IMR-90 (cell line): ENCODE data around the gene LDLRAD4. TPM values are rescaled to one million over a fixed set of nuclear protein-coding genes. Genes with fewer than 3 reads are reported as not detected.

Source experiments
- ATAC-seq: fragments of 200-7000 bp; cut with Tn5 transposase; 2 replicates; pipeline ENCODE4 v1.9.1; 2020; ENCODE audit warnings: low read depth, mild to moderate bottlenecking, moderate library complexity
- BruUV-seq: library from RNA; stranded (reverse); fragments of 400-500 nt; replicated peaks from 2 replicates; lab custom pipeline; 2021; lab: Mats Ljungman, UMichigan
- CTCF ChIA-PET: fragments of 300-600 bp; formaldehyde crosslinking; extraction: SDS; loops from one replicate; lab custom pipeline; 2021; ENCODE audit warnings: antibody characterized with exemption; lab: Yijun Ruan, JAX
- POLR2A ChIA-PET: fragments of 300-600 bp; sonication (Branson Sonifier 250); formaldehyde crosslinking; loops from one replicate; lab custom pipeline; 2022; ENCODE audit warnings: antibody characterized with exemption; ENCODE audit not compliant: unreplicated experiment; lab: Charles Lee
- DNase-seq: peaks from one replicate; pipeline ENCODE4 v3.0.0; 2013
- H2AFZ ChIP-seq: replicated peaks from 2 replicates; pipeline ENCODE3; 2013; ENCODE audit warnings: low read length, mild to moderate bottlenecking; ENCODE audit not compliant: poor library complexity
- H2AK5ac ChIP-seq: 2 replicates; pipeline ENCODE4 v1.6.1; 2013; ENCODE audit warnings: low read depth, low read length, inconsistent platforms
- H2AK9ac ChIP-seq: replicated peaks from 2 replicates; pipeline ENCODE3; 2013; ENCODE audit warnings: mild to moderate bottlenecking, low read depth, low read length, moderate library complexity; ENCODE audit not compliant: poor library complexity
- H2BK120ac ChIP-seq: 2 replicates; pipeline ENCODE4 v1.6.1; 2013; ENCODE audit warnings: low read depth, low read length, inconsistent platforms
- H2BK15ac ChIP-seq: 3 replicates; pipeline ENCODE4 v1.6.1; 2013; ENCODE audit warnings: low read depth, low read length, inconsistent platforms
- H2BK20ac ChIP-seq: 2 replicates; pipeline ENCODE4 v1.6.1; 2013; ENCODE audit warnings: low read depth, mild to moderate bottlenecking, inconsistent platforms, low read length, moderate library complexity
- H2BK5ac ChIP-seq: 2 replicates; pipeline ENCODE4 v1.6.1; 2013; ENCODE audit warnings: mild to moderate bottlenecking, low read depth, low read length, inconsistent platforms; ENCODE audit not compliant: poor library complexity, severe bottlenecking
- H3K14ac ChIP-seq: replicated peaks from 2 replicates; pipeline ENCODE4 v1.6.1; 2013; ENCODE audit warnings: low read depth, low read length, inconsistent platforms
- H3K18ac ChIP-seq: 2 replicates; pipeline ENCODE4 v1.6.1; 2013; ENCODE audit warnings: low read depth, low read length, control low read depth
- H3K23ac ChIP-seq: 2 replicates; pipeline ENCODE4 v1.6.1; 2013; ENCODE audit warnings: low read depth, low read length, inconsistent platforms
- H3K27ac ChIP-seq: 2 replicates; pipeline ENCODE4 v1.5.1; 2013; ENCODE audit warnings: mild to moderate bottlenecking, control low read depth, low read length; ENCODE audit not compliant: insufficient read depth
- H3K27me3 ChIP-seq: 2 replicates; pipeline ENCODE4 v1.6.1; 2013; ENCODE audit warnings: low read length; ENCODE audit not compliant: control insufficient read depth, insufficient read depth
- H3K36me3 ChIP-seq: 2 replicates; pipeline ENCODE4 v1.6.1; 2013; ENCODE audit warnings: low read length, mixed read lengths; ENCODE audit not compliant: control insufficient read depth, insufficient read depth
- H3K4ac ChIP-seq: 2 replicates; pipeline ENCODE4 v1.6.1; 2013; ENCODE audit warnings: low read depth, low read length, inconsistent platforms
- H3K4me1 ChIP-seq: 2 replicates; pipeline ENCODE4 v1.6.1; 2013; ENCODE audit warnings: low read length, mixed read lengths; ENCODE audit not compliant: control insufficient read depth, insufficient read depth
- H3K4me2 ChIP-seq: 2 replicates; pipeline ENCODE4 v1.6.1; 2013; ENCODE audit warnings: low read depth, mild to moderate bottlenecking, control low read depth, low read length, moderate library complexity
- H3K4me3 ChIP-seq: 2 replicates; pipeline ENCODE4 v1.5.1; 2013; ENCODE audit warnings: low read depth, mild to moderate bottlenecking, control low read depth, low read length, moderate library complexity; ENCODE audit not compliant: insufficient read depth
- H3K56ac ChIP-seq: 2 replicates; pipeline ENCODE4 v1.6.1; 2013; ENCODE audit warnings: low read length, inconsistent platforms; ENCODE audit not compliant: insufficient read depth; ENCODE audit errors: extremely low read depth
- H3K79me1 ChIP-seq, 2 experiments: 2 replicates each; pipeline ENCODE4 v1.6.1; 2013; ENCODE audit warnings: low read length in 2 of 2, inconsistent platforms in 1 of 2, low read depth in 1 of 2
- H3K9ac ChIP-seq: 2 replicates; pipeline ENCODE4 v1.6.1; 2013; ENCODE audit warnings: low read depth, low read length, control low read depth
- H3K9me1 ChIP-seq: 2 replicates; pipeline ENCODE4 v1.6.1; 2013; ENCODE audit warnings: low read length, inconsistent platforms; ENCODE audit not compliant: insufficient read depth
- H3K9me3 ChIP-seq: 2 replicates; pipeline ENCODE4 v1.6.1; 2013; ENCODE audit warnings: low read length; ENCODE audit not compliant: control insufficient read depth, insufficient read depth
- H4K20me1 ChIP-seq: 2 replicates; pipeline ENCODE4 v1.6.1; 2013; ENCODE audit warnings: low read length, inconsistent platforms; ENCODE audit not compliant: insufficient read depth
- H4K5ac ChIP-seq: 2 replicates; pipeline ENCODE4 v1.6.1; 2013; ENCODE audit warnings: mild to moderate bottlenecking, low read depth, low read length, control low read depth
- H4K8ac ChIP-seq, 2 experiments: 2 replicates each; pipeline ENCODE4 v1.6.1; 2013; ENCODE audit warnings: low read depth in 2 of 2, low read length in 2 of 2, control low read depth in 1 of 2, inconsistent platforms in 1 of 2
- H4K91ac ChIP-seq: 2 replicates; pipeline ENCODE4 v1.6.1; 2013; ENCODE audit warnings: low read depth, low read length, inconsistent platforms; ENCODE audit not compliant: insufficient read depth
- BHLHE40 ChIP-seq: fragments of 150-350 bp; IDR thresholded peaks from 2 replicates; pipeline ENCODE4 v1.6.1; 2016; ENCODE audit warnings: mild to moderate bottlenecking, low read depth, low read length
- FOS ChIP-seq: fragments of 150-350 bp; IDR thresholded peaks from 2 replicates; pipeline ENCODE4 v1.6.1; 2016; ENCODE audit warnings: low read depth, low read length
- MAFK ChIP-seq: IDR thresholded peaks from 2 replicates; pipeline ENCODE4 v1.6.1; 2012; ENCODE audit warnings: low read depth, low read length, improper control_type of control experiment
- MAZ ChIP-seq: IDR thresholded peaks from 2 replicates; pipeline ENCODE4 v1.6.1; 2012; ENCODE audit warnings: low read depth, mild to moderate bottlenecking, low read length, improper control_type of control experiment, moderate library complexity, borderline replicate concordance
- MXI1 ChIP-seq: IDR thresholded peaks from 2 replicates; pipeline ENCODE4 v1.6.1; 2012; ENCODE audit warnings: low read depth, mild to moderate bottlenecking, low read length, moderate library complexity, borderline replicate concordance
- NFE2L2 ChIP-seq: fragments of 150-350 bp; IDR thresholded peaks from 2 replicates; pipeline ENCODE4 v1.6.1; 2016; ENCODE audit warnings: low read depth, mild to moderate bottlenecking, low read length
- POLR2A ChIP-seq: IDR thresholded peaks from 2 replicates; pipeline ENCODE4 v1.6.1; 2012; ENCODE audit warnings: mild to moderate bottlenecking, low read depth, low read length
- RAD21 ChIP-seq: IDR thresholded peaks from 2 replicates; pipeline ENCODE4 v1.6.1; 2012; ENCODE audit warnings: low read length, improper control_type of control experiment
- SMC3 ChIP-seq: fragments of 150-350 bp; IDR thresholded peaks from 2 replicates; pipeline ENCODE4 v1.6.1; 2016; ENCODE audit warnings: low read depth, mild to moderate bottlenecking, antibody characterized with exemption, low read length, moderate library complexity
- USF2 ChIP-seq: fragments of 150-350 bp; IDR thresholded peaks from 2 replicates; pipeline ENCODE4 v1.6.1; 2017; ENCODE audit warnings: mild to moderate bottlenecking, antibody characterized with exemption, low read length, low read depth
- WGBS, 2 experiments: methylation state at CpG; one replicate each; pipeline versions ENCODE4 v1.1.5 to v1.1.7; 2013; ENCODE audit warnings: missing lambda C conversion rate in 2 of 2; ENCODE audit not compliant: insufficient read length in 1 of 2; ENCODE audit errors: extremely low coverage in 2 of 2; 5-methylcytosine and 5-hydroxymethylcytosine counted together
- dilution Hi-C: fragments of 300-500 bp; cut with HindIII; formaldehyde crosslinking; loops from one replicate; pipeline ENCODE4 v1.14.3; 2018; ENCODE audit warnings: low sequenced_read_pairs; ENCODE audit not compliant: unreplicated experiment
- in situ Hi-C: fragments of 300-500 bp; cut with MboI; formaldehyde crosslinking; loops from 3 replicates; pipeline ENCODE4 v1.14.3; 2019; ENCODE audit warnings: low sequenced_read_pairs, inconsistent platforms, mixed read lengths
- intact Hi-C: fragments of 100-400 bp; cut with micrococcal nuclease; formaldehyde crosslinking; loops from 2 replicates; pipeline ENCODE4 v1.10.0; 2022
- polyA plus RNA-seq, 3 experiments: library from polyadenylated mRNA; depleted of rRNA; stranded (reverse); fragments of >200 nt; gene quantifications; 2 replicates each; pipeline ENCODE4 v1.2.3, GENCODE V29; 2012; ENCODE audit warnings: low replicate concordance in 1 of 3
- total RNA-seq: library from RNA; depleted of rRNA; stranded (reverse); fragments of >200 nt; gene quantifications from 2 replicates; pipeline ENCODE4 v1.2.3, GENCODE V29; 2012
- TF ChIP-seq, protein P1 (sequence below): fragments of 150-350 bp; IDR thresholded peaks from 2 replicates; pipeline ENCODE4 v1.6.1; 2016; ENCODE audit warnings: low read depth, mild to moderate bottlenecking, low read length, moderate library complexity, borderline replicate concordance

Gene LDLRAD4
- total and polyA plus RNA-seq, 2 of the 4 experiments (the other 2 are of a cell fraction), result not detected

DNA sequence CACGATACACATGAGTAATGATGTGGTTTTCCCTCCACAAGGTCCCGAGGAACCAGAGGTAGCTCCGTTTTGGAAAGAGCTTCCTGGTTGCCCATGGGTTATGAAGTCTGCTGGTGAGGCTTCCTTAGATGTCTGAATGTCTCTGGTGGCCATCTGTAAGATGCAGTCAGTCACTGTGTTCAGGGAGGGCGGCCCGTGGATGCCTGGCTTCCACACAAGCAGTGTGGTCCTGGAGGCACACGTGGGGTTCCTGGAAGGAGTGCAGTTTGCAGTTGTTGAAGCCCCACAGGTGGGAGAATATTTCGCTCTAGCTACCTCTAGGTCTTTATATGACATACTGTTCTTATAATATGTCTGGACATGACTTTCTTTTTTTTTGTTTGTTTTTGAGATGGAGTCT is 298.8 kb downstream of the LDLRAD4 start:
- Histone ChIP-seq H3K36me3 (no peaks in the 10 kb centered on the region), H4K20me1 (no peaks in the 10 kb centered on the region), H3K18ac (no peak overlapping the region), H3K23ac (no peak overlapping the region), H2BK5ac (no peak overlapping the region), H3K9me3 (no peaks in the 10 kb centered on the region), H3K27ac (no peak overlapping the region), H2AK9ac (no peak overlapping the region), H4K5ac (no peak overlapping the region), H4K91ac (no peak overlapping the region), H3K9ac (no peak overlapping the region), H3K14ac (no peak overlapping the region), H2BK20ac (no peak overlapping the region), H2AK5ac (no peak overlapping the region), H3K79me1 (no peaks in the 10 kb centered on the region), H3K56ac (no peak overlapping the region), H3K27me3 (no peaks in the 10 kb centered on the region; the same call in 1 of the 2 replicates), H3K9me1 (no peaks in the 10 kb centered on the region), H3K4me3 (no peak overlapping the region), H3K4ac (no peak overlapping the region), H2BK15ac (no peak overlapping the region), H4K8ac (no peak overlapping the region), H3K4me1 (no peaks in the 10 kb centered on the region), H3K4me2 (no peak overlapping the region), H2BK120ac (no peak overlapping the region), H2AFZ (no peak overlapping the region)
- no TSS peak for BruUV-seq
- in situ Hi-C loops (no loop called here), intact Hi-C loops (no loop called here), dilution Hi-C loops (no loop called here)
- ATAC-seq (no peak), DNase-seq (no peak)
- POLR2A ChIA-PET, result no interaction called here
- WGBS, 2 experiments, result no CpG with 5 or more reads among the region's 7 CpGs
- TF ChIP-seq MXI1 (no peak), NFE2L2 (no peak), FOS (no peak), MAZ (no peak), BHLHE40 (no peak), MAFK (no peak), POLR2A (no peak), RAD21 (no peak), SMC3 (no peak), USF2 (no peak)
- TF ChIP-seq, protein P1, sequence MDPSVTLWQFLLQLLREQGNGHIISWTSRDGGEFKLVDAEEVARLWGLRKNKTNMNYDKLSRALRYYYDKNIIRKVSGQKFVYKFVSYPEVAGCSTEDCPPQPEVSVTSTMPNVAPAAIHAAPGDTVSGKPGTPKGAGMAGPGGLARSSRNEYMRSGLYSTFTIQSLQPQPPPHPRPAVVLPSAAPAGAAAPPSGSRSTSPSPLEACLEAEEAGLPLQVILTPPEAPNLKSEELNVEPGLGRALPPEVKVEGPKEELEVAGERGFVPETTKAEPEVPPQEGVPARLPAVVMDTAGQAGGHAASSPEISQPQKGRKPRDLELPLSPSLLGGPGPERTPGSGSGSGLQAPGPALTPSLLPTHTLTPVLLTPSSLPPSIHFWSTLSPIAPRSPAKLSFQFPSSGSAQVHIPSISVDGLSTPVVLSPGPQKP, result no peak
- CTCF ChIA-PET, result no interaction called here
